GM12864 (cell line): Measurements from ENCODE around the gene RPL38.

Experiments used
- DNase-seq: peaks from one replicate; pipeline ENCODE4 v3.0.0-alpha.2; 2011; ENCODE audit warnings: low read depth
- H3K4me3 ChIP-seq: 2 replicates; pipeline ENCODE4 v1.5.1; 2011; ENCODE audit warnings: mild to moderate bottlenecking, low read depth, low read length, control low read depth
- CTCF ChIP-seq: IDR thresholded peaks from 2 replicates; pipeline ENCODE4 v1.5.1; 2011; ENCODE audit warnings: low read depth, mild to moderate bottlenecking, moderate library complexity, low read length, control low read depth, inconsistent platforms; ENCODE audit errors: missing control alignments

The RPL38 gene

GRCh38 chr17:74206332-74206818 lies 2.9 kb downstream of the RPL38 start:
- no peak for DNase-seq
- TF ChIP-seq CTCF, result no peak
- no peak overlapping the region for H3K4me3 ChIP-seq

GRCh38 chr17:74210191-74211140 lies 7.0 kb downstream of the RPL38 start:
- peak; percentile 26 for DNase-seq
- peak; percentile 96 for TF ChIP-seq CTCF
- no peak overlapping the region for H3K4me3 ChIP-seq

DNA sequence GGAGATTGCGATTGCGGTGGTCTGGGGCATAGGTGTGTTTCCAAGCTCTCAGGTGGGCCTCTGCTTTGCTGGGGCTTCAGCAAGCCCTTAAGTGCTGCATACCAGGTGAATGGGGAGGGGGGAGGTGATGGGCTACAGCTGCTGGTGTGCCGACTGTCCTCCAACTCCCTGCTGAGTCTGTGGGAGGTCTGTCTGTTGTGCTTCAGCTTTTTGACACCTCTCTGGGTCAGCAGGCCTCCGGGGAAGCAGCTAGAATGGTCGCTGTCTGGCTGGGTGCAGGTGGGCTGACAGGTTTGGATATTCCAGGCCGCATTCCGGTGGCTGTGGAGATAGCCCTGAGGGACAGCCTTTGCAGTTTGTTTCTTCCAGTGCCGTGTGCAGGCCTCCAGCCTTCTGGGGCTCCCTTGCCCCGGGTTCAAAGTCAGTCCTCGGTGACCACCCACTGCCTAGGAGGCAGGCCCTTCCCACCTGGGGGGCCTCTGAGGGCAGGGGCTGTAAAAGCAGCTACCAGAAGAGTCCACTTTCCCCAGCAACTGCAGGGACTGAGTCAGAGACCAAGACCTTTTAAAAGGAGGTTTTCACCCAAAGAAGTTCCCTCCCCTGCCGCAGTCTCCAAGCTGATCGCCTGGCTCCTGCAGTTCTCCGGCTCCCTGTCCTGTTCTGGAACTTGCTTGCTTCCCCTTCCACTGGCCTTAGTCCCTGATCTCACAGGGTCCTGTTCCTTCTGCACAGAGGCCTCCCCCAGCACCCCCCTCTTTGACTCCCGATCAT lies 7.8 kb downstream of the RPL38 start:
- DNase-seq, result no peak
- TF ChIP-seq CTCF, result no peak
- no peak overlapping the region for H3K4me3 ChIP-seq

GRCh38 chr17:74211912-74212208 lies 8.4 kb downstream of the RPL38 start:
- TF ChIP-seq CTCF, result no peak
- H3K4me3 ChIP-seq, result peak overlapping the region; percentile 54

GRCh38 chr17:74212209-74212912 lies 8.9 kb downstream of the RPL38 start:
- TF ChIP-seq CTCF, result no peak
- DNase-seq, result no peak
- H3K4me3 ChIP-seq, result peak overlapping the region; percentile 54

More at GRCh38 chr17:74211912-74212208, 8.4 kb downstream of the RPL38 start:
- DNase-seq, result no peak

- TF ChIP-seq CTCF, result peak; percentile 36
- H3K4me3 ChIP-seq, result peak within 1 kb of the TSS; percentile 54
- peak; percentile 51 for DNase-seq
Observed at GRCh38 chr17:74212913-74213791, 9.7 kb downstream of the RPL38 start, which contains the start of gene TTYH2. Gene TTYH2 (plus strand): TSS chr17:74213571. CDS start chr17:74213588, 17 bp downstream.
